H1 (cell line): ENCODE results near the gene LY6G6C. TPM values are rescaled to one million over a fixed set of nuclear protein-coding genes. Genes with fewer than 3 reads are reported as not detected.
A peak's percentile ranks its signal among the peaks of the same experiment; 100 is the strongest.

Experiments used
- CTCF ChIA-PET: fragments of 300-600 bp; sonication (Branson Sonifier 250); formaldehyde crosslinking; loops from one replicate; lab custom pipeline; 2021; ENCODE audit not compliant: partially characterized antibody; lab: Charles Lee
- POLR2A ChIA-PET: fragments of 300-600 bp; sonication (Branson Sonifier 250); formaldehyde crosslinking; loops from one replicate; lab custom pipeline; 2021; ENCODE audit warnings: inconsistent platforms; ENCODE audit not compliant: partially characterized antibody; lab: Charles Lee
- DNase-seq, 2 experiments: peaks; one replicate each; pipeline versions ENCODE4 v3.0.0 to v3.0.0-alpha.2; 2010 to 2022; ENCODE audit warnings: low spot score in 2 of 2, low read depth in 1 of 2, mixed read lengths in 1 of 2
- FAIRE-seq: peaks from 2 replicates; lab custom pipeline; 2011; peaks lifted over from hg19 to GRCh38; lab: Jason Lieb, UNC
- H2AFZ ChIP-seq: 2 replicates; pipeline ENCODE4 v1.8.1; 2012; ENCODE audit warnings: low read length, inconsistent platforms
- H2AK5ac ChIP-seq: 2 replicates; pipeline ENCODE4 v1.6.1; 2013; ENCODE audit warnings: low read depth, low read length
- H2BK120ac ChIP-seq: replicated peaks from 2 replicates; pipeline ENCODE3; 2013; ENCODE audit warnings: low read depth, low read length, inconsistent platforms
- H2BK12ac ChIP-seq: 2 replicates; pipeline ENCODE4 v1.6.1; 2013; ENCODE audit warnings: low read depth, low read length
- H2BK15ac ChIP-seq: 2 replicates; pipeline ENCODE4 v1.6.1; 2013; ENCODE audit warnings: low read length
- H2BK20ac ChIP-seq: 2 replicates; pipeline ENCODE4 v1.6.1; 2013; ENCODE audit warnings: low read length
- H2BK5ac ChIP-seq: 2 replicates; pipeline ENCODE4 v1.6.1; 2013; ENCODE audit warnings: low read depth, low read length
- H3K14ac ChIP-seq: 2 replicates; pipeline ENCODE4 v1.6.1; 2013; ENCODE audit warnings: inconsistent platforms; ENCODE audit not compliant: insufficient read length
- H3K18ac ChIP-seq: 2 replicates; pipeline ENCODE4 v1.6.1; 2013; ENCODE audit warnings: low read length; ENCODE audit errors: extremely low read depth
- H3K23ac ChIP-seq: 2 replicates; pipeline ENCODE4 v1.6.1; 2013; ENCODE audit warnings: inconsistent platforms; ENCODE audit not compliant: insufficient read length
- H3K23me2 ChIP-seq: 2 replicates; pipeline ENCODE4 v1.6.1; 2013; ENCODE audit warnings: low read depth, low read length
- H3K27ac ChIP-seq: 2 replicates; pipeline ENCODE4 v1.6.1; 2011; ENCODE audit warnings: low read depth, low read length, inconsistent platforms
- H3K27me3 ChIP-seq, 4 experiments: replicated peaks in 1 of 4; 1 replicate in 1 of 4; 2 replicates in 3 of 4; pipeline versions ENCODE4 v1.6.1 to v1.8.1; 2011 to 2013; ENCODE audit warnings: low read length in 3 of 4, mild to moderate bottlenecking in 3 of 4, inconsistent platforms in 2 of 4, mixed read lengths in 2 of 4, moderate library complexity in 1 of 4; ENCODE audit not compliant: control insufficient read depth in 3 of 4, insufficient read depth in 3 of 4; ENCODE audit errors: extremely low read depth in 1 of 4
- H3K36me3 ChIP-seq, 4 experiments: 2 replicates each; pipeline versions ENCODE4 v1.6.1 to v1.8.1; 2011 to 2013; ENCODE audit warnings: mild to moderate bottlenecking in 4 of 4, low read length in 3 of 4, moderate library complexity in 2 of 4, control low read depth in 1 of 4, inconsistent platforms in 1 of 4; ENCODE audit not compliant: insufficient read depth in 4 of 4, control insufficient read depth in 2 of 4
- H3K4ac ChIP-seq: replicated peaks from 2 replicates; pipeline ENCODE3; 2013; ENCODE audit warnings: low read length, low read depth, mixed read lengths, inconsistent platforms; ENCODE audit not compliant: insufficient read length
- H3K4me1 ChIP-seq, 4 experiments: replicated peaks in 1 of 4; 1 replicate in 1 of 4; 2 replicates in 3 of 4; pipeline versions ENCODE4 v1.6.1 to v1.8.1; 2011 to 2013; ENCODE audit warnings: low read length in 3 of 4, inconsistent platforms in 2 of 4, mixed read lengths in 1 of 4; ENCODE audit not compliant: insufficient read depth in 4 of 4, control insufficient read depth in 3 of 4
- H3K4me2 ChIP-seq, 2 experiments: 2 replicates each; pipeline versions ENCODE4 v1.6.1 to v1.8.1; 2011 to 2013; ENCODE audit warnings: low read depth in 2 of 2, low read length in 2 of 2, control low read depth in 1 of 2, inconsistent platforms in 1 of 2, mild to moderate bottlenecking in 1 of 2; ENCODE audit not compliant: insufficient read depth in 1 of 2
- H3K4me3 ChIP-seq, 4 experiments: fragments of 200-600, 300-600 bp in 1 of 4; sonication (generic), shearing (Covaris generic), sonication (Bioruptor Twin) in 1 of 4; 2 replicates each; pipeline versions ENCODE4 v1.5.1 to v1.8.1; 2011 to 2016; ENCODE audit warnings: low read length in 4 of 4, low read depth in 3 of 4, control low read depth in 2 of 4, inconsistent platforms in 2 of 4, mild to moderate bottlenecking in 2 of 4, mixed read lengths in 1 of 4, moderate library complexity in 1 of 4; ENCODE audit not compliant: insufficient read depth in 2 of 4; ENCODE audit errors: extremely low read depth in 1 of 4
- H3K56ac ChIP-seq: replicated peaks from 2 replicates; pipeline ENCODE3; 2013; ENCODE audit warnings: low read depth, mild to moderate bottlenecking, mixed read lengths, low read length, inconsistent platforms; ENCODE audit not compliant: insufficient read length
- H3K79me1 ChIP-seq: 2 replicates; pipeline ENCODE4 v1.6.1; 2013; ENCODE audit warnings: low read depth, low read length, control low read depth
- H3K79me2 ChIP-seq, 2 experiments: 2 replicates each; pipeline versions ENCODE4 v1.6.1 to v1.8.1; 2012 to 2013; ENCODE audit warnings: low read length in 2 of 2, mild to moderate bottlenecking in 2 of 2, inconsistent platforms in 1 of 2; ENCODE audit not compliant: insufficient read depth in 2 of 2, control insufficient read depth in 1 of 2
- H3K9ac ChIP-seq, 4 experiments: replicated peaks in 1 of 4; 1 replicate in 1 of 4; 2 replicates in 3 of 4; pipeline versions ENCODE4 v1.6.1 to v1.8.1; 2011 to 2013; ENCODE audit warnings: low read depth in 3 of 4, low read length in 3 of 4, control low read depth in 2 of 4, mild to moderate bottlenecking in 2 of 4, moderate library complexity in 2 of 4, inconsistent platforms in 1 of 4; ENCODE audit errors: extremely low read depth in 1 of 4
- H3K9me3 ChIP-seq, 2 experiments: 2 replicates each; pipeline versions ENCODE4 v1.6.1 to v1.8.1; 2012 to 2013; ENCODE audit warnings: mild to moderate bottlenecking in 2 of 2, moderate library complexity in 2 of 2, control low read depth in 1 of 2, inconsistent platforms in 1 of 2, low read depth in 1 of 2, low read length in 1 of 2, mixed read lengths in 1 of 2; ENCODE audit not compliant: insufficient read depth in 2 of 2
- H4K20me1 ChIP-seq, 2 experiments: replicated peaks in 1 of 2; 2 replicates each; pipeline versions ENCODE3 to v1.8.1; 2011 to 2013; ENCODE audit warnings: inconsistent platforms in 2 of 2, low read length in 2 of 2, mild to moderate bottlenecking in 1 of 2; ENCODE audit not compliant: insufficient read depth in 2 of 2, control insufficient read depth in 1 of 2
- H4K5ac ChIP-seq: 2 replicates; pipeline ENCODE4 v1.6.1; 2013; ENCODE audit warnings: low read length, low read depth, mixed read lengths, inconsistent platforms; ENCODE audit not compliant: insufficient read length
- H4K8ac ChIP-seq: 2 replicates; pipeline ENCODE4 v1.8.0; 2013; ENCODE audit warnings: mild to moderate bottlenecking, moderate library complexity, low read length, inconsistent platforms; ENCODE audit not compliant: insufficient read depth; ENCODE audit errors: extremely low read depth
- H4K91ac ChIP-seq: replicated peaks from 2 replicates; pipeline ENCODE3; 2013; ENCODE audit warnings: low read length, mixed read lengths, inconsistent platforms; ENCODE audit not compliant: insufficient read length
- EP300 ChIP-seq, 2 experiments: IDR thresholded peaks; 1 replicate in 1 of 2; 2 replicates in 1 of 2; pipeline ENCODE4 v1.6.1; 2011 to 2012; ENCODE audit warnings: low read depth in 2 of 2, low read length in 2 of 2, mild to moderate bottlenecking in 2 of 2, borderline replicate concordance in 1 of 2, inconsistent platforms in 1 of 2, moderate library complexity in 1 of 2
- GABPA ChIP-seq: IDR thresholded peaks from 2 replicates; pipeline ENCODE4 v1.6.1; 2011; ENCODE audit warnings: mild to moderate bottlenecking, low read length, moderate library complexity, borderline replicate concordance; ENCODE audit not compliant: insufficient read depth
- KDM4A ChIP-seq: IDR thresholded peaks from one replicate; pipeline ENCODE4 v1.7.1; 2012; ENCODE audit warnings: low read depth, mild to moderate bottlenecking, moderate library complexity, low read length, inconsistent platforms; ENCODE audit not compliant: severe bottlenecking
- POLR2AphosphoS5 ChIP-seq: IDR thresholded peaks from 2 replicates; pipeline ENCODE4 v1.6.1; 2011; ENCODE audit warnings: low read depth, low read length
- WGBS, 2 experiments: shearing (Covaris generic) in 1 of 2; methylation state at CpG; one replicate each; pipeline versions ENCODE4 v1.1.6 to v1.1.7; 2013 to 2015; ENCODE audit warnings: low lambda C conversion rate in 2 of 2, mixed read lengths in 2 of 2, inconsistent platforms in 1 of 2, low coverage in 1 of 2, missing lambda C conversion rate in 1 of 2; ENCODE audit not compliant: insufficient replicate concordance in 2 of 2, insufficient coverage in 1 of 2, insufficient read length in 1 of 2; ENCODE audit errors: extremely low coverage in 1 of 2, missing lambda C conversion rate in 1 of 2; 5-methylcytosine and 5-hydroxymethylcytosine counted together
- polyA plus RNA-seq, 7 experiments: library from polyadenylated mRNA; depleted of rRNA in 3 of 7; stranded (reverse) in 5 of 7; unstranded in 2 of 7; fragments of >200 nt in 5 of 7; fragments of 200-250 nt in 2 of 7; gene quantifications; 1 replicate in 5 of 7; 2 replicates in 1 of 7; 4 replicates in 1 of 7; pipeline versions ENCODE4 v1.2.1 to v1.2.3, GENCODE V29; 2011 to 2013; ENCODE audit warnings: missing spikeins in 2 of 7, mixed read lengths in 2 of 7
- total RNA-seq: library from RNA; stranded (reverse); fragmentation: NEBNext Ultra II Directional; extraction: Animal tissue kit (Norgen Biotek cat#: 25700); gene quantifications from 2 replicates; pipeline ENCODE4 v1.2.1, GENCODE V29; 2021

Gene LY6G6C
- total and polyA plus RNA-seq, 2 of the 8 experiments (the other 6 are each of a cell fraction or from before 2014, with no cell fraction given) = 0.23 TPM; not detected in 1

DNA sequence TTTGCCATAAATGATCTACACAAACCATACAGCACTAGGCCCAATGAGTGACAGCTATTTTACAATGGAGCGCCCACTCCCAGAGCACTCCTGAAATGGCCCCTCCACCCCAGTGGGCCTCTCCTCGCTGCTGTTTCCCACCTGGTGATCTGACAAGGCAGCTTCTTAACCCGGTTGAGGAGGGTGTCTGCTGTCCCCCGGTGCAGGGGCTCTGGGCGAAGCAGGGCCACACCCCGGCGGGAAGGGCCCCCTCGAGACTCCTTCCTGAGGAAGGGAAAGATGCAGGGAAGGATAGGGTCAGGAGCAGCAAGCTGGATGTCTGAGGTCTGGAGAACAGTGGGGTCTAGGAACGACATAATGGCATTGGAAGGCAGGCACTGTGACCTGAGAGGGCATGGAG, 28.7 kb downstream of the LY6G6C start:
- no peak overlapping the region for H4K91ac ChIP-seq
- ChIA-PET POLR2A (interaction anchor here (0.9 to 6.6 kb wide), 11 partner anchors 9 to 204 kb away, joined by 3 to 33 read pairs (median 4); partner anchors contain the start of genes ABHD16A, ATP6V1G2, BAG6 and EHMT2), CTCF (interaction anchor here (0.6 to 5.8 kb wide), 13 partner anchors 12 to 103 kb away, joined by 3 to 26 read pairs (median 3); partner anchors contain the start of genes GPANK1, LY6G5B, LY6G5C and VARS1)
- no peak overlapping the region for H3K4me3 ChIP-seq
- H3K14ac ChIP-seq = no peak overlapping the region
- H3K4ac ChIP-seq = no peak overlapping the region
- H2BK12ac ChIP-seq = no peak overlapping the region
- TF ChIP-seq EP300 (IDR thresholded peaks at IDR 0.05; ENCODE audit: borderline replicate concordance in 1 of 2, low read depth in 2 of 2, low read length in 2 of 2) (no peak), GABPA (no peak), KDM4A (no peak), POLR2AphosphoS5 (no peak)
- peak overlapping the region; percentile 15; the same call in 1 of the 2 replicates for H3K27ac ChIP-seq
- FAIRE-seq (no peak), DNase-seq (no peak)
- H4K20me1 ChIP-seq = no peaks in the 10 kb centered on the region
- no peaks in the 10 kb centered on the region for H3K23me2 ChIP-seq
- no peak overlapping the region for H4K5ac ChIP-seq
- no peaks in the 10 kb centered on the region for H3K79me1 ChIP-seq
- no peak overlapping the region for H3K18ac ChIP-seq
- no peaks in the 10 kb centered on the region for H3K9me3 ChIP-seq
- H2BK120ac ChIP-seq = no peak overlapping the region
- H3K79me2 ChIP-seq = no peaks in the 10 kb centered on the region
- no peak overlapping the region for H3K4me2 ChIP-seq
- H3K36me3 ChIP-seq = peaks cover 6 to 23% (median 17%) of the 10 kb centered on the region in 4 experiments; a peak in 5 of 8 replicates
- 90% methylated on average over 9 of the region's 9 CpGs; no CpG with 5 or more reads in 1 of the 2 experiments for WGBS, 2 experiments
- no peak overlapping the region for H2BK20ac ChIP-seq
- no peak overlapping the region for H3K56ac ChIP-seq
- no peak overlapping the region for H2AK5ac ChIP-seq
- H3K9ac ChIP-seq = no peak overlapping the region
- H2BK15ac ChIP-seq = no peak overlapping the region
- no peak overlapping the region for H2BK5ac ChIP-seq
- peaks cover 0 to 1% (median 0%) of the 10 kb centered on the region in 4 experiments; a peak in 2 of 7 replicates for H3K4me1 ChIP-seq
- H3K23ac ChIP-seq = no peak overlapping the region
- no peak overlapping the region for H4K8ac ChIP-seq
- H3K27me3 ChIP-seq = no peaks in the 10 kb centered on the region
- no peak overlapping the region for H2AFZ ChIP-seq
